Caco-2 (cell line): Measurements from ENCODE around the gene MAP3K6. TPM values are rescaled to one million over a fixed set of nuclear protein-coding genes. Genes with fewer than 3 reads are reported as not detected.

Source experiments
- BruUV-seq: library from RNA; stranded (reverse); fragments of 400-500 nt; replicated peaks from 2 replicates; lab custom pipeline; 2021; lab: Mats Ljungman, UMichigan
- CTCF ChIA-PET: fragments of 300-600 bp; sonication (Branson Sonifier 250); formaldehyde crosslinking; loops from one replicate; lab custom pipeline; 2022; ENCODE audit warnings: antibody characterized with exemption; lab: Charles Lee
- POLR2A ChIA-PET: fragments of 300-600 bp; sonication (Branson Sonifier 250); formaldehyde crosslinking; loops from one replicate; lab custom pipeline; 2022; ENCODE audit warnings: antibody characterized with exemption; lab: Charles Lee
- DNase-seq, 2 experiments: peaks; one replicate each; pipeline versions ENCODE4 v3.0.0 to v3.0.0-alpha.2; 2020 to 2022
- H3K27me3 ChIP-seq: replicated peaks from 2 replicates; pipeline ENCODE4 v1.6.0; 2011; ENCODE audit warnings: low read length; ENCODE audit not compliant: control insufficient read depth, insufficient read depth
- H3K36me3 ChIP-seq: 2 replicates; pipeline ENCODE4 v1.5.1; 2011; ENCODE audit warnings: low read length; ENCODE audit not compliant: control insufficient read depth, insufficient read depth
- H3K4me1 ChIP-seq: fragments of 250-450 bp; sonication (Bioruptor Pico); 2 replicates; pipeline ENCODE4 v1.5.1; 2020; ENCODE audit warnings: mild to moderate bottlenecking
- H3K4me3 ChIP-seq: 2 replicates; pipeline ENCODE4 v1.5.1; 2011; ENCODE audit warnings: low read depth, mild to moderate bottlenecking, control low read depth, low read length
- H3K9me3 ChIP-seq: fragments of 250-450 bp; sonication (Bioruptor Pico); 2 replicates; pipeline ENCODE4 v1.5.1; 2020; ENCODE audit warnings: mild to moderate bottlenecking, moderate library complexity
- H3K27ac Mint-ChIP-seq: one replicate; pipeline ENCODE4 v1.8.0; 2022; ENCODE audit warnings: mixed read lengths; ENCODE audit not compliant: unreplicated experiment
- H3K27me3 Mint-ChIP-seq: one replicate; pipeline ENCODE4 v1.8.0; 2022; ENCODE audit warnings: mixed read lengths; ENCODE audit not compliant: insufficient read depth, unreplicated experiment
- H3K36me3 Mint-ChIP-seq: one replicate; pipeline ENCODE4 v1.8.0; 2022; ENCODE audit warnings: mild to moderate bottlenecking, mixed read lengths; ENCODE audit not compliant: insufficient read depth, unreplicated experiment
- H3K4me1 Mint-ChIP-seq: one replicate; pipeline ENCODE4 v1.8.0; 2022; ENCODE audit warnings: low read depth, mixed read lengths; ENCODE audit not compliant: unreplicated experiment
- H3K4me3 Mint-ChIP-seq: one replicate; pipeline ENCODE4 v1.8.0; 2022; ENCODE audit warnings: mild to moderate bottlenecking, moderate library complexity, mixed read lengths; ENCODE audit not compliant: unreplicated experiment
- H3K9me3 Mint-ChIP-seq: one replicate; pipeline ENCODE4 v1.8.0; 2022; ENCODE audit warnings: mixed read lengths; ENCODE audit not compliant: unreplicated experiment
- CTCF ChIP-seq, 2 experiments: fragments of 200-600 bp in 1 of 2; IDR thresholded peaks; 1 replicate in 1 of 2; 2 replicates in 1 of 2; pipeline versions ENCODE4 v1.5.1 to v1.8.0; 2011 to 2022; ENCODE audit warnings: antibody characterized with exemption in 1 of 2, control low read depth in 1 of 2, inconsistent platforms in 1 of 2, low read depth in 1 of 2, low read length in 1 of 2, mild to moderate bottlenecking in 1 of 2, moderate library complexity in 1 of 2; ENCODE audit not compliant: insufficient read depth in 1 of 2, severe bottlenecking in 1 of 2, unreplicated experiment in 1 of 2
- intact Hi-C: fragments of 100-400 bp; cut with micrococcal nuclease; formaldehyde crosslinking; loops from one replicate; pipeline ENCODE4 v1.10.0; 2022; ENCODE audit not compliant: unreplicated experiment
- total RNA-seq: library from RNA; stranded (reverse); gene quantifications from 2 replicates; pipeline ENCODE4 v1.2.3, GENCODE V29; 2022

MAP3K6 gene
- total RNA-seq, 1 experiment from 2014 or later: 11.7 TPM

DNA sequence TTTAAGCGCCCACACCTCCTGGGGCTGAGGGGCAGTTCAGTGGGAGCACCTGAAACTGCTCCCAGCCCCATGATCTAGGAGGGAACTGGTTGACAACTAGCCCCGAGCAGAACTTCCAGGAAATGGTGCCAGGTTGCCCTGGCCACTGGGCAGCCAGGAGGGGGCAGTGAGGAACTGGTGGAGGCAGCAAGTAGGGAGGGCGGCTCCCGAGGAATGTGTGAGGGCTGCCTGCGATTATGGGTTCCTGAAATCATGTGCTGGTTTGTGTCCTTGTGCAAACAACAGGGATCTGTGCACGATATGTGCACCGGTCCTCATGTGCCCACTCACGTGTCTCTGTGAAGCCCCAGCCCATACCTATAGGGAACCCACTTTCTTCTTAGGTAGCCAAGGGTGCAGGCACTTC, 35.6 kb upstream of the MAP3K6 start:
- no peak for DNase-seq
- Mint-ChIP-seq H3K36me3 (peaks cover 28% of the 10 kb centered on the region), H3K4me1 (peaks cover 6% of the 10 kb centered on the region), H3K4me3 (no peak overlapping the region), H3K27ac (no peak overlapping the region), H3K9me3 (no peaks in the 10 kb centered on the region), H3K27me3 (no peaks in the 10 kb centered on the region)
- no peaks in the 10 kb centered on the region for H3K36me3 ChIP-seq
- TF ChIP-seq CTCF (IDR thresholded peaks at IDR 0.05; ENCODE audit: insufficient read depth in 1 of 2, low read depth in 1 of 2, low read length in 1 of 2, severe bottlenecking in 1 of 2, unreplicated experiment in 1 of 2): no peak
- no peaks in the 10 kb centered on the region for H3K9me3 ChIP-seq
- peaks cover 8% of the 10 kb centered on the region; the same call in 1 of the 2 replicates for H3K4me1 ChIP-seq
- intact Hi-C loops: no loop called here
- no TSS peak for BruUV-seq
- no peaks in the 10 kb centered on the region for H3K27me3 ChIP-seq
- H3K4me3 ChIP-seq: no peak overlapping the region
- ChIA-PET CTCF (interaction anchor here (0.6 to 1.3 kb wide), 3 partner anchors 14 to 94 kb away, joined by 3 to 4 read pairs (median 3); partner anchors contain the start of gene MAP3K6), POLR2A (no interaction called here)

DNA sequence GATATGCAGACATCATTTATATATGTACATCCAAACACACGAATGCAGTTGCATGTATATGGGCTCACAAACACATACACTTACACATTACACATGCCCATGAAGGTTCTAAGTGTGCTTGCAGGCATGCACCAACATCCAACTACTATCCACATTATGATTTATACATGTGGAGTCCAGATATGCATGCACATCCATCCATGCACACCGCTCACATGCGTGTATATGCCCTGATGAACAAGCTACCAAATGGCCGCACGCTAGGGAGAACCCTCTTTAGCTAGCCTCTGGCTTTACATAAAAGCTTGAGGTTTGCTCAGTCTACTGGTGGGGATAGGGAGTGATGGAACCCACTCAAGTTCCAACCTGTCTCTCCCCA, 34.2 kb upstream of the MAP3K6 start:
- H3K27ac Mint-ChIP-seq: no peak overlapping the region

More for the DNA sequence above, 34.2 kb upstream of the MAP3K6 start:
- Histone ChIP-seq H3K27me3 (no peaks in the 10 kb centered on the region), H3K36me3 (no peaks in the 10 kb centered on the region), H3K4me1 (peaks cover 8% of the 10 kb centered on the region; the same call in 1 of the 2 replicates), H3K4me3 (no peak overlapping the region), H3K9me3 (no peaks in the 10 kb centered on the region)
- POLR2A ChIA-PET: no interaction called here
- Mint-ChIP-seq H3K36me3 (peaks cover 28% of the 10 kb centered on the region), H3K4me1 (peaks cover 6% of the 10 kb centered on the region), H3K27me3 (no peaks in the 10 kb centered on the region), H3K9me3 (no peaks in the 10 kb centered on the region), H3K4me3 (no peak overlapping the region)
- CTCF ChIA-PET: no interaction called here
- DNase-seq: no peak
- no TSS peak for BruUV-seq
- TF ChIP-seq CTCF (IDR thresholded peaks at IDR 0.05; ENCODE audit: insufficient read depth in 1 of 2, low read depth in 1 of 2, low read length in 1 of 2, severe bottlenecking in 1 of 2, unreplicated experiment in 1 of 2): no peak
- intact Hi-C loops: no loop called here
